Liver (tissue), 9 donors: ENCODE data around the gene ARAP1. TPM values are rescaled to one million over a fixed set of nuclear protein-coding genes. Genes with fewer than 3 reads are reported as not detected.

Experiments used
- DNase-seq: peaks from one replicate; pipeline ENCODE4 v3.0.0-alpha.2; 2017; ENCODE audit warnings: low spot score
- H3K27ac ChIP-seq, 2 donors: one replicate each; pipeline ENCODE4 v1.7.0; 2013; ENCODE audit warnings: inconsistent platforms in 2 of 2, low read length in 2 of 2, control low read depth in 1 of 2, low read depth in 1 of 2, mild to moderate bottlenecking in 1 of 2
- H3K27me3 ChIP-seq, 4 donors: one replicate each; pipeline versions ENCODE4 v1.6.1 to v1.7.0; 2013; ENCODE audit warnings: low read length in 3 of 4, inconsistent platforms in 1 of 4, mild to moderate bottlenecking in 1 of 4, moderate library complexity in 1 of 4; ENCODE audit not compliant: control insufficient read depth in 4 of 4, insufficient read depth in 4 of 4
- H3K36me3 ChIP-seq, 4 donors: one replicate each; pipeline versions ENCODE4 v1.6.1 to v1.7.0; 2013; ENCODE audit warnings: low read length in 3 of 4, mild to moderate bottlenecking in 3 of 4, low read depth in 1 of 4, moderate library complexity in 1 of 4; ENCODE audit not compliant: control insufficient read depth in 4 of 4, insufficient read depth in 3 of 4
- H3K4me1 ChIP-seq, 4 donors: one replicate each; pipeline versions ENCODE4 v1.6.1 to v1.7.0; 2013; ENCODE audit warnings: low read length in 3 of 4, mild to moderate bottlenecking in 3 of 4, moderate library complexity in 1 of 4; ENCODE audit not compliant: control insufficient read depth in 4 of 4, insufficient read depth in 4 of 4
- H3K4me3 ChIP-seq, 3 donors: one replicate each; pipeline versions ENCODE4 v1.6.1 to v1.7.0; 2013; ENCODE audit warnings: low read length in 3 of 3, control low read depth in 1 of 3, low read depth in 1 of 3, mild to moderate bottlenecking in 1 of 3
- H3K9ac ChIP-seq, 2 donors: one replicate each; pipeline ENCODE4 v1.7.0; 2013; ENCODE audit warnings: low read length in 2 of 2, mild to moderate bottlenecking in 2 of 2, moderate library complexity in 2 of 2, control low read depth in 1 of 2, low read depth in 1 of 2
- H3K9me3 ChIP-seq, 4 donors: one replicate each; pipeline versions ENCODE4 v1.6.1 to v1.7.0; 2013; ENCODE audit warnings: low read length in 3 of 4; ENCODE audit not compliant: control insufficient read depth in 4 of 4
- ATF3 ChIP-seq: IDR thresholded peaks from 2 replicates; pipeline ENCODE4 v1.6.1; 2016; ENCODE audit warnings: antibody characterized with exemption
- CTCF ChIP-seq: fragments of 150-350 bp; IDR thresholded peaks from 2 replicates; pipeline ENCODE4 v1.5.1; 2017; ENCODE audit warnings: improper control_type of control experiment, low read depth, low read length; ENCODE audit not compliant: missing input control
- EGR1 ChIP-seq, 2 donors: IDR thresholded peaks; 2 replicates each; pipeline ENCODE4 v1.6.1; 2016 to 2018; ENCODE audit warnings: antibody characterized with exemption in 2 of 2, low read depth in 2 of 2
- FOXA2 ChIP-seq: IDR thresholded peaks from 2 replicates; pipeline ENCODE4 v1.6.1; 2016; ENCODE audit warnings: antibody characterized with exemption
- GABPA ChIP-seq, 2 donors: IDR thresholded peaks in 1 of 2; conservative IDR thresholded peaks in 1 of 2; 2 replicates each; pipeline ENCODE4 v1.6.1; 2016; ENCODE audit warnings: antibody characterized with exemption in 2 of 2, mild to moderate bottlenecking in 1 of 2, moderate library complexity in 1 of 2
- HNF4G ChIP-seq: IDR thresholded peaks from 2 replicates; pipeline ENCODE4 v1.6.1; 2016; ENCODE audit warnings: antibody characterized with exemption
- JUND ChIP-seq, 2 donors: IDR thresholded peaks; 2 replicates each; pipeline ENCODE4 v1.6.1; 2016; ENCODE audit warnings: antibody characterized with exemption in 2 of 2
- RAD21 ChIP-seq, 2 donors: IDR thresholded peaks; 2 replicates each; pipeline ENCODE4 v1.6.1; 2016; ENCODE audit warnings: antibody characterized with exemption in 2 of 2, mild to moderate bottlenecking in 2 of 2
- REST ChIP-seq: IDR thresholded peaks from 2 replicates; pipeline ENCODE4 v1.6.1; 2016; ENCODE audit warnings: antibody characterized with exemption, mild to moderate bottlenecking
- SP1 ChIP-seq: IDR thresholded peaks from 2 replicates; pipeline ENCODE4 v1.6.1; 2018; ENCODE audit warnings: antibody characterized with exemption, mild to moderate bottlenecking
- TAF1 ChIP-seq: conservative IDR thresholded peaks from 2 replicates; pipeline ENCODE4 v1.6.1; 2016; ENCODE audit warnings: antibody characterized with exemption, mild to moderate bottlenecking
- YY1 ChIP-seq: IDR thresholded peaks from 2 replicates; pipeline ENCODE4 v1.6.1; 2016; ENCODE audit warnings: antibody characterized with exemption, mild to moderate bottlenecking
- ZBTB33 ChIP-seq: IDR thresholded peaks from 2 replicates; pipeline ENCODE4 v1.6.1; 2016; ENCODE audit warnings: antibody characterized with exemption
- WGBS: extraction: QIAGEN DNeasy Blood & Tissue Kit; methylation state at CpG from one replicate; pipeline ENCODE4 v1.1.7; 2013; 5-methylcytosine and 5-hydroxymethylcytosine counted together
- polyA plus RNA-seq, 2 donors: library from polyadenylated mRNA; stranded (reverse) in 1 of 2; unstranded in 1 of 2; fragments of 200-250 nt in 1 of 2; fragments of >200 nt in 1 of 2; fragmentation: Nextera tagmentation in 1 of 2; extraction: Ambion mirVana in 1 of 2; gene quantifications; one replicate each; pipeline versions ENCODE4 v1.2.1 to v1.2.3, GENCODE V29; 2013 to 2015
- total RNA-seq, 2 donors: library from RNA; depleted of rRNA; stranded (reverse); fragments of >200 nt; gene quantifications; one replicate each; pipeline ENCODE4 v1.2.3, GENCODE V29; 2014
- donor health status: healthy.
- donor health status: healthy.
- donor health status: healthy.
- donor health status: healthy.
- donor health status: healthy.

Gene ARAP1
- total and polyA plus RNA-seq, 4 donors: 14.4 to 77.8 (median 43.5) TPM

- peaks cover 0 to 6% (median 1%) of the 10 kb centered on the region in 4 donors for H3K4me1 ChIP-seq
- H3K27ac ChIP-seq: no peak overlapping the region
- 30% methylated on average over 2 of the region's 2 CpGs for WGBS
- H3K4me3 ChIP-seq: no peak overlapping the region
- TF ChIP-seq ZBTB33 (no peak), FOXA2 (no peak), HNF4G (no peak), CTCF (no peak), ATF3 (no peak), RAD21 (IDR thresholded peaks at IDR 0.05) (no peak), TAF1 (no peak), EGR1 (IDR thresholded peaks at IDR 0.05; ENCODE audit: low read depth in 2 of 2) (no peak), YY1 (no peak), JUND (IDR thresholded peaks at IDR 0.05) (no peak), GABPA (IDR thresholded peaks at IDR 0.05 in 1 of 2, conservative IDR thresholded peaks at IDR 0.05 in 1 of 2) (no peak), SP1 (no peak)
- H3K27me3 ChIP-seq: peaks cover 0 to 14% (median 4%) of the 10 kb centered on the region in 4 donors
- no peaks in the 10 kb centered on the region for H3K36me3 ChIP-seq
- H3K9me3 ChIP-seq: no peaks in the 10 kb centered on the region
- no peak for DNase-seq
- H3K9ac ChIP-seq: no peak overlapping the region
Observed at GRCh38 chr11:72675221-72675620, 77.0 kb downstream of the ARAP1 start.

GRCh38 chr11:72673943-72674828 lies 78.0 kb downstream of the ARAP1 start, which contains the start of gene PDE2A:
Gene PDE2A (minus strand): TSS chr11:72674422. CDS start chr11:72674207, 215 bp downstream.
- peaks cover 2 to 14% (median 4%) of the 10 kb centered on the region in 4 donors for H3K27me3 ChIP-seq
- H3K27ac ChIP-seq: no peak within 1 kb of the TSS
- TF ChIP-seq REST: no peak
- TF ChIP-seq SP1: no peak
- no peak within 1 kb of the TSS for H3K4me3 ChIP-seq
- 10% methylated on average over 21 of the region's 21 CpGs for WGBS
- H3K4me1 ChIP-seq: peaks cover 0 to 6% (median 1%) of the 10 kb centered on the region in 4 donors
- no peak for DNase-seq
- no peak within 1 kb of the TSS for H3K9ac ChIP-seq
- H3K9me3 ChIP-seq: no peaks in the 10 kb centered on the region
- H3K36me3 ChIP-seq: no peaks in the 10 kb centered on the region
